ENCODE results near the gene ANKRD50.

GRCh38 chr4:124727331-124727890 lies 14.9 kb upstream of the ANKRD50 start:
- TF ChIP-seq CTCF (optimal IDR thresholded peaks at IDR 0.05 in 1 of 3, IDR thresholded peaks at IDR 0.05 in 1 of 3, conservative IDR thresholded peaks at IDR 0.05 in 1 of 3; ENCODE audit: extremely low read depth in 1 of 3, insufficient read depth in 2 of 3, low read length in 3 of 3): no peak
- no peak for TF ChIP-seq EZH2 (IDR thresholded peaks at IDR 0.05; ENCODE audit: low read length)
